HepG2 (cell line): ENCODE measurements around the gene HOMEZ. TPM values are rescaled to one million over a fixed set of nuclear protein-coding genes. Genes with fewer than 3 reads are reported as not detected.

Experiments
- ATF7-NPFF ChIP-seq: sonication (generic); formaldehyde crosslinking; IDR thresholded peaks from 2 replicates; pipeline ENCODE4 v1.8.1; 2023; ENCODE audit warnings: mild to moderate bottlenecking, low read depth, missing genetic modification reagents, moderate library complexity
- HDAC2 ChIP-seq: sonication (generic); formaldehyde crosslinking; IDR thresholded peaks from 2 replicates; pipeline ENCODE4 v1.4.0; 2020; ENCODE audit warnings: missing genetic modification reagents
- ISL2 ChIP-seq: sonication (generic); formaldehyde crosslinking; IDR thresholded peaks from 2 replicates; pipeline ENCODE4 v1.5.0; 2020; ENCODE audit warnings: missing genetic modification reagents
- LCORL ChIP-seq, 2 experiments: fragments of 450-650 bp in 1 of 2; sonication (generic) in 1 of 2; formaldehyde crosslinking in 1 of 2; IDR thresholded peaks; 2 replicates each; pipeline versions ENCODE4 v1.5.0 to v1.6.1; 2017 to 2020; ENCODE audit warnings: antibody characterized with exemption in 1 of 2, missing genetic modification reagents in 1 of 2
- NCOA2 ChIP-seq: sonication (generic); formaldehyde crosslinking; IDR thresholded peaks from 2 replicates; pipeline ENCODE4 v1.8.0; 2022; ENCODE audit warnings: inconsistent platforms
- REL ChIP-seq: sonication (generic); formaldehyde crosslinking; conservative IDR thresholded peaks from 2 replicates; pipeline ENCODE4 v1.8.0; 2022; ENCODE audit warnings: mild to moderate bottlenecking, missing genetic modification reagents, moderate library complexity
- SNAPC2 ChIP-seq: sonication (generic); formaldehyde crosslinking; IDR thresholded peaks from 2 replicates; pipeline ENCODE4 v1.8.1; 2022; ENCODE audit warnings: mild to moderate bottlenecking, missing genetic modification reagents
- SOX13 ChIP-seq, 3 experiments: fragments of 450-650 bp in 1 of 3; sonication (generic) in 1 of 3; formaldehyde crosslinking in 1 of 3; IDR thresholded peaks in 2 of 3; conservative IDR thresholded peaks in 1 of 3; 2 replicates each; pipeline versions ENCODE4 v1.5.0 to v1.6.1; 2016 to 2020; ENCODE audit warnings: antibody characterized with exemption in 1 of 3, mild to moderate bottlenecking in 1 of 3, missing compliant biosample characterization in 1 of 3, missing genetic modification reagents in 1 of 3, moderate library complexity in 1 of 3
- SOX5 ChIP-seq: IDR thresholded peaks from 2 replicates; pipeline ENCODE4 v1.6.1; 2016; ENCODE audit warnings: borderline replicate concordance
- SP4 ChIP-seq: sonication (generic); formaldehyde crosslinking; IDR thresholded peaks from 2 replicates; pipeline ENCODE4 v1.8.1; 2023; ENCODE audit warnings: mild to moderate bottlenecking, missing genetic modification reagents
- THYN1 ChIP-seq: sonication (generic); formaldehyde crosslinking; IDR thresholded peaks from 2 replicates; pipeline ENCODE4 v1.8.1; 2023; ENCODE audit warnings: low read depth, mild to moderate bottlenecking, moderate library complexity, missing genetic modification reagents, borderline replicate concordance
- U2AF1 ChIP-seq: fragments of 200-400 bp; formaldehyde crosslinking; optimal IDR thresholded peaks from 2 replicates; pipeline ENCODE3; 2017; ENCODE audit warnings: mild to moderate bottlenecking, low read depth, low read length
- XRCC5 ChIP-seq: fragments of 200-400 bp; formaldehyde crosslinking; optimal IDR thresholded peaks from 2 replicates; pipeline ENCODE3; 2017; ENCODE audit warnings: mild to moderate bottlenecking, low read length
- ZNF230 ChIP-seq: sonication (generic); formaldehyde crosslinking; IDR thresholded peaks from 2 replicates; pipeline ENCODE4 v1.4.0; 2020; ENCODE audit warnings: mild to moderate bottlenecking, missing genetic modification reagents
- ZNF24 ChIP-seq: fragments of 450-650 bp; IDR thresholded peaks from 2 replicates; pipeline ENCODE4 v1.6.1; 2017; ENCODE audit warnings: antibody characterized with exemption, mild to moderate bottlenecking
- ZNF335 ChIP-seq: sonication (generic); formaldehyde crosslinking; IDR thresholded peaks from 2 replicates; pipeline ENCODE4 v1.4.0; 2020; ENCODE audit warnings: missing genetic modification reagents
- ZNF543 ChIP-seq: sonication (generic); formaldehyde crosslinking; IDR thresholded peaks from 2 replicates; pipeline ENCODE4 v1.4.0; 2020; ENCODE audit warnings: mild to moderate bottlenecking, missing genetic modification reagents
- ZNF552 ChIP-seq: sonication (generic); formaldehyde crosslinking; IDR thresholded peaks from 2 replicates; pipeline ENCODE4 v1.9.0; 2022; ENCODE audit warnings: missing genetic modification reagents, mild to moderate bottlenecking, borderline replicate concordance
- ZNF777 ChIP-seq: sonication (generic); formaldehyde crosslinking; IDR thresholded peaks from 2 replicates; pipeline ENCODE4 v1.4.0; 2020; ENCODE audit warnings: missing genetic modification reagents
- ZSCAN22 ChIP-seq: sonication (generic); formaldehyde crosslinking; IDR thresholded peaks from 2 replicates; pipeline ENCODE4 v1.4.0; 2020; ENCODE audit warnings: mild to moderate bottlenecking, missing genetic modification reagents
- polyA plus RNA-seq, 8 experiments: library from polyadenylated mRNA; depleted of rRNA in 3 of 8; stranded (reverse) in 7 of 8; unstranded in 1 of 8; fragments of >200 nt; fragmentation: Illumina TruSeq in 4 of 8; extraction: Trizol in 4 of 8; gene quantifications; 2 replicates each; pipeline versions ENCODE4 v1.2.1 to v1.2.3, GENCODE V29; 2011 to 2016; ENCODE audit warnings: low read depth in 4 of 8, missing spikeins in 1 of 8, mixed read lengths in 1 of 8; ENCODE audit not compliant: insufficient read depth in 1 of 8
- total RNA-seq, 5 experiments: library from RNA; depleted of rRNA; stranded (reverse); fragments of >200 nt; fragmentation: Illumina TruSeq; extraction: Trizol; gene quantifications; 2 replicates each; pipeline ENCODE4 v1.2.3, GENCODE V29; 2016; ENCODE audit warnings: low read depth in 1 of 5
- TF ChIP-seq, protein P1 (sequence below): sonication (generic); formaldehyde crosslinking; IDR thresholded peaks from 2 replicates; pipeline ENCODE4 v1.8.1; 2023; ENCODE audit warnings: mild to moderate bottlenecking, missing genetic modification reagents, borderline replicate concordance
- TF ChIP-seq, protein P2 (sequence below): sonication (generic); formaldehyde crosslinking; IDR thresholded peaks from 2 replicates; pipeline ENCODE4 v1.4.0; 2020; ENCODE audit warnings: missing genetic modification reagents
- TF ChIP-seq, protein P3 (sequence below): sonication (generic); formaldehyde crosslinking; conservative IDR thresholded peaks from 2 replicates; pipeline ENCODE4 v1.8.0; 2022; ENCODE audit warnings: missing genetic modification reagents
- TF ChIP-seq, protein P4 (sequence below): sonication (generic); formaldehyde crosslinking; IDR thresholded peaks from 2 replicates; pipeline ENCODE4 v1.5.1; 2020; ENCODE audit warnings: missing genetic modification reagents, mild to moderate bottlenecking, borderline replicate concordance
- TF ChIP-seq, protein P5 (sequence below): sonication (generic); formaldehyde crosslinking; IDR thresholded peaks from 2 replicates; pipeline ENCODE4 v1.4.0; 2020; ENCODE audit warnings: mild to moderate bottlenecking, missing genetic modification reagents

HOMEZ gene
- total and polyA plus RNA-seq, 2 of the 13 experiments (the other 11 are each of a cell fraction or from before 2014, with no cell fraction given), result 14.5 to 31.8 TPM

DNA sequence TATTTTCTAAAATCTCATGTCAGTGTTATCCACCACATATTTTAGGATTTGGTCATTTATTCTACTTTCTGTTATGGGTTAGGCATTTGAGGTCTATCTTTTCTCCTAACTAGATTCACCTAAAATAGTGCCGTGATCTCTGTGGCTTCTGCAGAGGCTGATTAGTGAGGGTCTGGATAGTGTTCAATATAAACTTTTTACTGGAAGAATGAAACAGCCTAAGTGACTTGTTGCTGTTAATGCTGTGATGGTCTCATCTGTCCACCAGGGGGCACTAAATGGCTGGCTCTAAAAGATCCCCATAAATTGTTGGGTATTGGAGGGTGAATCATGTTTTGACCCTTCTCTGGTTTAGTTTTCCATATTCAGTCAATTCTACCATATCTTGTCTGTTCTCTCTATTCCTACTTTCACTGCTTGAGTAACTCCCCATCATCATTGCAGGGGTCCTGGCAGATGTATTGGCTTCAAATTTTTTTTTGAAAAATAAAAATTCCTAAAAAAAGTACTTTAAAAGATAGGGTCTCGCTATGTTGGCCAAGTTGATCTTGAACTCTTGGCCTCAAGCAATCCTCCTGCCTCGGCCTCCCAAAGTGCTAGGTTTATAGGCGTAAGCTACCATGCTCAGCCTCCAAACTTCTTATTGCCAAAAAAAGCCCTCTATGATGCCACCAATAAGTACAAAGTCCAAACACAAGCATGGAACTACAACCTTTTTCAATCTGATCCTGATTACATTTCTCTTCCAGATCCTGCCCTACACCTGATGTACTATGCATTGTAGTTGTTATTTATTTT lies 42.2 kb upstream of the HOMEZ start (continued):
- TF ChIP-seq, protein P1, sequence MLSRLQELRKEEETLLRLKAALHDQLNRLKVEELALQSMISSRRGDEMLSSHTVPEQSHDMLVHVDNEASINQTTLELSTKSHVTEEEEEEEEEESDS (CRISPR knock-in tag), result 0 out of 2 replicates have a peak, but pooled peaks have one; percentile 52
- TF ChIP-seq ZNF543 (CRISPR knock-in tag) (no peak), SOX5 (CRISPR knock-in tag) (peak; percentile 47; the same call in 1 of the 2 replicates), U2AF1 (no peak), ZNF230 (CRISPR knock-in tag) (no peak), SP4 (no peak), HDAC2 (CRISPR knock-in tag) (no peak), ZNF552 (CRISPR knock-in tag) (no peak), ATF7-NPFF (CRISPR knock-in tag) (no peak), REL (CRISPR knock-in tag) (no peak), ZNF777 (no peak), SNAPC2 (CRISPR knock-in tag) (peak; percentile 91; the same call in 1 of the 2 replicates), SOX13 (IDR thresholded peaks at IDR 0.05) (no peak), SOX13 (CRISPR knock-in tag; conservative IDR thresholded peaks at IDR 0.05 in 1 of 2, IDR thresholded peaks at IDR 0.05 in 1 of 2) (peak in 1 of 2 experiments; percentile 15; a peak in 1 of 4 replicates), ISL2 (CRISPR knock-in tag) (0 out of 2 replicates have a peak, but pooled peaks have one; percentile 10), THYN1 (peak; percentile 96; the same call in 1 of the 2 replicates), NCOA2 (CRISPR knock-in tag) (no peak), ZNF335 (CRISPR knock-in tag) (no peak), ZNF24 (peak; percentile 31; the same call in 1 of the 2 replicates), LCORL (IDR thresholded peaks at IDR 0.05) (peak; percentile 32; the same call in 1 of the 2 replicates), LCORL (CRISPR knock-in tag; IDR thresholded peaks at IDR 0.05) (peak; percentile 69; the same call in 1 of the 2 replicates), ZSCAN22 (no peak), XRCC5 (peak; percentile 79)
- TF ChIP-seq, protein P2, sequence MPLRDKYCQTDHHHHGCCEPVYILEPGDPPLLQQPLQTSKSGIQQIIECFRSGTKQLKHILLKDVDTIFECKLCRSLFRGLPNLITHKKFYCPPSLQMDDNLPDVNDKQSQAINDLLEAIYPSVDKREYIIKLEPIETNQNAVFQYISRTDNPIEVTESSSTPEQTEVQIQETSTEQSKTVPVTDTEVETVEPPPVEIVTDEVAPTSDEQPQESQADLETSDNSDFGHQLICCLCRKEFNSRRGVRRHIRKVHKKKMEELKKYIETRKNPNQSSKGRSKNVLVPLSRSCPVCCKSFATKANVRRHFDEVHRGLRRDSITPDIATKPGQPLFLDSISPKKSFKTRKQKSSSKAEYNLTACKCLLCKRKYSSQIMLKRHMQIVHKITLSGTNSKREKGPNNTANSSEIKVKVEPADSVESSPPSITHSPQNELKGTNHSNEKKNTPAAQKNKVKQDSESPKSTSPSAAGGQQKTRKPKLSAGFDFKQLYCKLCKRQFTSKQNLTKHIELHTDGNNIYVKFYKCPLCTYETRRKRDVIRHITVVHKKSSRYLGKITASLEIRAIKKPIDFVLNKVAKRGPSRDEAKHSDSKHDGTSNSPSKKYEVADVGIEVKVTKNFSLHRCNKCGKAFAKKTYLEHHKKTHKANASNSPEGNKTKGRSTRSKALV, result no peak; the same call in 1 of the 2 replicates
- TF ChIP-seq, protein P3, sequence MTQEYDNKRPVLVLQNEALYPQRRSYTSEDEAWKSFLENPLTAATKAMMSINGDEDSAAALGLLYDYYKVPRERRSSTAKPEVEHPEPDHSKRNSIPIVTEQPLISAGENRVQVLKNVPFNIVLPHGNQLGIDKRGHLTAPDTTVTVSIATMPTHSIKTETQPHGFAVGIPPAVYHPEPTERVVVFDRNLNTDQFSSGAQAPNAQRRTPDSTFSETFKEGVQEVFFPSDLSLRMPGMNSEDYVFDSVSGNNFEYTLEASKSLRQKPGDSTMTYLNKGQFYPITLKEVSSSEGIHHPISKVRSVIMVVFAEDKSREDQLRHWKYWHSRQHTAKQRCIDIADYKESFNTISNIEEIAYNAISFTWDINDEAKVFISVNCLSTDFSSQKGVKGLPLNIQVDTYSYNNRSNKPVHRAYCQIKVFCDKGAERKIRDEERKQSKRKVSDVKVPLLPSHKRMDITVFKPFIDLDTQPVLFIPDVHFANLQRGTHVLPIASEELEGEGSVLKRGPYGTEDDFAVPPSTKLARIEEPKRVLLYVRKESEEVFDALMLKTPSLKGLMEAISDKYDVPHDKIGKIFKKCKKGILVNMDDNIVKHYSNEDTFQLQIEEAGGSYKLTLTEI (CRISPR knock-in tag), result no peak
- TF ChIP-seq, protein P4, sequence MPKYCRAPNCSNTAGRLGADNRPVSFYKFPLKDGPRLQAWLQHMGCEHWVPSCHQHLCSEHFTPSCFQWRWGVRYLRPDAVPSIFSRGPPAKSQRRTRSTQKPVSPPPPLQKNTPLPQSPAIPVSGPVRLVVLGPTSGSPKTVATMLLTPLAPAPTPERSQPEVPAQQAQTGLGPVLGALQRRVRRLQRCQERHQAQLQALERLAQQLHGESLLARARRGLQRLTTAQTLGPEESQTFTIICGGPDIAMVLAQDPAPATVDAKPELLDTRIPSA (CRISPR knock-in tag), result no peak
- TF ChIP-seq, protein P5, sequence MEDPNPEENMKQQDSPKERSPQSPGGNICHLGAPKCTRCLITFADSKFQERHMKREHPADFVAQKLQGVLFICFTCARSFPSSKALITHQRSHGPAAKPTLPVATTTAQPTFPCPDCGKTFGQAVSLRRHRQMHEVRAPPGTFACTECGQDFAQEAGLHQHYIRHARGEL (CRISPR knock-in tag), result no peak
